ENCODE data around the gene RIC8B. TPM values are rescaled to one million over a fixed set of nuclear protein-coding genes. Genes with fewer than 3 reads are reported as not detected.

Gene RIC8B
- total and polyA plus RNA-seq, 7 donors, result 5.3 to 27.8 (median 17.6) TPM

GRCh38 chr12:106764220-106764619 is 10.3 kb upstream of the RIC8B start:
- TF ChIP-seq POLR2AphosphoS5 (IDR thresholded peaks at IDR 0.05) (no peak), POLR2A (IDR thresholded peaks at IDR 0.05) (no peak), CTCF (IDR thresholded peaks at IDR 0.05) (no peak), EP300 (IDR thresholded peaks at IDR 0.05) (no peak)
- peaks cover 0 to 5% (median 0%) of the 10 kb centered on the region in 4 donors for H3K4me1 ChIP-seq
- H3K27me3 ChIP-seq, result peaks cover 0 to 10% (median 0%) of the 10 kb centered on the region in 3 donors
- H3K36me3 ChIP-seq, result no peaks in the 10 kb centered on the region
- H3K9me3 ChIP-seq, result no peaks in the 10 kb centered on the region
- no peak overlapping the region for H3K4me3 ChIP-seq
- intact Hi-C loops (cut with DNase I), result no loop called here
- no peak overlapping the region for H3K27ac ChIP-seq
- DNase-seq, result no peak

GRCh38 chr12:106764738-106765137 is 9.7 kb upstream of the RIC8B start:
- 88 to 89% methylated on average over 3 of the region's 3 CpGs for WGBS, 2 donors
- DNase-seq, result no peak
- Histone ChIP-seq H3K4me1 (peaks cover 0 to 5% (median 0%) of the 10 kb centered on the region in 4 donors), H3K27ac (no peak overlapping the region), H3K36me3 (no peaks in the 10 kb centered on the region), H3K27me3 (peaks cover 0 to 10% (median 0%) of the 10 kb centered on the region in 3 donors), H3K9me3 (no peaks in the 10 kb centered on the region), H3K4me3 (no peak overlapping the region)
- TF ChIP-seq POLR2AphosphoS5 (IDR thresholded peaks at IDR 0.05), result no peak
- TF ChIP-seq CTCF (IDR thresholded peaks at IDR 0.05), result no peak
- TF ChIP-seq POLR2A (IDR thresholded peaks at IDR 0.05), result no peak
- TF ChIP-seq EP300 (IDR thresholded peaks at IDR 0.05), result no peak
- intact Hi-C loops (cut with DNase I), result no loop called here

- intact Hi-C loops (cut with DNase I), result no loop called here
- DNase-seq, result no peak
- H3K4me3 ChIP-seq, result no peak overlapping the region
- no peak overlapping the region for H3K27ac ChIP-seq
- WGBS, 2 donors, result 75 to 90% methylated on average over 8 of the region's 8 CpGs
- H3K27me3 ChIP-seq, result peaks cover 0 to 10% (median 0%) of the 10 kb centered on the region in 3 donors
- H3K9me3 ChIP-seq, result no peaks in the 10 kb centered on the region
- TF ChIP-seq POLR2AphosphoS5 (IDR thresholded peaks at IDR 0.05) (no peak), EP300 (IDR thresholded peaks at IDR 0.05) (no peak), CTCF (IDR thresholded peaks at IDR 0.05) (no peak), POLR2A (IDR thresholded peaks at IDR 0.05) (no peak)
- no peaks in the 10 kb centered on the region for H3K36me3 ChIP-seq
- peaks cover 0 to 5% (median 0%) of the 10 kb centered on the region in 4 donors for H3K4me1 ChIP-seq
Measured at GRCh38 chr12:106766393-106766826, 8.1 kb upstream of the RIC8B start.

GRCh38 chr12:106767206-106767605 is 7.3 kb upstream of the RIC8B start:
- peaks cover 0 to 5% (median 0%) of the 10 kb centered on the region in 4 donors for H3K4me1 ChIP-seq
- WGBS, 2 donors, result 83 to 87% methylated on average over 2 of the region's 2 CpGs
- DNase-seq, result no peak

More at GRCh38 chr12:106767206-106767605, 7.3 kb upstream of the RIC8B start:
- Histone ChIP-seq H3K36me3 (no peaks in the 10 kb centered on the region), H3K27ac (no peak overlapping the region), H3K9me3 (no peaks in the 10 kb centered on the region), H3K27me3 (peaks cover 0 to 10% (median 0%) of the 10 kb centered on the region in 3 donors), H3K4me3 (no peak overlapping the region)
- intact Hi-C loops (cut with DNase I), result no loop called here
- TF ChIP-seq EP300 (IDR thresholded peaks at IDR 0.05), result no peak
- TF ChIP-seq POLR2A (IDR thresholded peaks at IDR 0.05), result no peak
- TF ChIP-seq CTCF (IDR thresholded peaks at IDR 0.05), result no peak
- no peak for TF ChIP-seq POLR2AphosphoS5 (IDR thresholded peaks at IDR 0.05)

All from sigmoid colon (tissue), 7 donors.